NB4 (cell line): Measurements from ENCODE around the gene MMP24OS.

ENCODE experiments used
- DNase-seq: peaks from one replicate; pipeline ENCODE4 v3.0.0; 2010; ENCODE audit warnings: low read depth
- H3K4me3 ChIP-seq: one replicate; pipeline ENCODE4 v1.5.1; 2011; ENCODE audit warnings: mild to moderate bottlenecking, low read depth, low read length, moderate library complexity
- CTCF ChIP-seq: IDR thresholded peaks from one replicate; pipeline ENCODE4 v1.5.1; 2012; ENCODE audit warnings: low read depth, low read length
- MAX ChIP-seq: IDR thresholded peaks from 2 replicates; pipeline ENCODE4 v1.6.1; 2011; ENCODE audit warnings: low read depth, low read length
- MYC ChIP-seq: IDR thresholded peaks from 2 replicates; pipeline ENCODE4 v1.6.1; 2011; ENCODE audit warnings: low read depth, low read length
- POLR2A ChIP-seq: IDR thresholded peaks from 2 replicates; pipeline ENCODE4 v1.6.1; 2011; ENCODE audit warnings: mild to moderate bottlenecking; ENCODE audit not compliant: insufficient read length; ENCODE audit errors: extremely low read depth

The MMP24OS gene

DNA sequence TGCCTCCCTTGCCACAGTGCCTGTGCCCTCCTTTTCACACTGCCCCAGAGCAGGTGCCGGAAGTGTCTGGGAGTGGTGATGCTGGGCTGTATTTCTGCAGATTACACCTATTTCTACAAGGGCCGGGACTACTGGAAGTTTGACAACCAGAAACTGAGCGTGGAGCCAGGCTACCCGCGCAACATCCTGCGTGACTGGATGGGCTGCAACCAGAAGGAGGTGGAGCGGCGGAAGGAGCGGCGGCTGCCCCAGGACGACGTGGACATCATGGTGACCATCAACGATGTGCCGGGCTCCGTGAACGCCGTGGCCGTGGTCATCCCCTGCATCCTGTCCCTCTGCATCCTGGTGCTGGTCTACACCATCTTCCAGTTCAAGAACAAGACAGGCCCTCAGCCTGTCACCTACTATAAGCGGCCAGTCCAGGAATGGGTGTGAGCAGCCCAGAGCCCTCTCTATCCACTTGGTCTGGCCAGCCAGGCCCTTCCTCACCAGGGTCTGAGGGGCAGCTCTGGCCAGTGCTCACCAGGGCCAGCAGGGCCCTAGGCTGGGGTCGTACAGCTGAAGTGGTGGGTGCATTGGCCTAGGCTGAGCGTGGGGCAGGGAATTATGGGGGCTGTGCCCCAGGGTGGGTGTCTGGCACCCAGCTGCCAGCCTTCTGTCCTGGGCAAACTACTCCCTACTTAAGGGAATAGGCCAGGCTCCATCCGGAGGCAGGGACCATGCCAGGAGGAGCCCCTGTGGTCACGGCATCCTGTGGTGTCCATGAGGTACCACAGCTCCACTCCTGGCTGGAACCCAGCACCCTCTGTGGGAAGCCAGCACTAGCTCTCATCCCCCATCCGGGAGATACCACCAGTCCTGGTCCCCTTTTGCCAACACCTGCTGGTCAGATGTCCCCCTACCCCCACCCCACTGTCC, 3.5 kb downstream of the MMP24OS start:
- DNase-seq: no peak
- TF ChIP-seq CTCF (no peak), MAX (no peak), POLR2A (no peak), MYC (no peak)
- H3K4me3 ChIP-seq: no peak overlapping the region

GRCh38 chr20:35273449-35274171, 4.3 kb downstream of the MMP24OS start:
- no peak for DNase-seq
- H3K4me3 ChIP-seq: no peak overlapping the region
- no peak for TF ChIP-seq POLR2A
- TF ChIP-seq MYC: no peak
- TF ChIP-seq CTCF: no peak
- TF ChIP-seq MAX: no peak

GRCh38 chr20:35271904-35272303, 6.0 kb downstream of the MMP24OS start:
- TF ChIP-seq CTCF (no peak), MAX (no peak)
- no peak for DNase-seq
- H3K4me3 ChIP-seq: no peak overlapping the region

GRCh38 chr20:35271073-35271882, 6.6 kb downstream of the MMP24OS start:
- no peak for DNase-seq
- TF ChIP-seq MYC (no peak), MAX (no peak)
- H3K4me3 ChIP-seq: no peak overlapping the region

- H3K4me3 ChIP-seq: no peak overlapping the region
- TF ChIP-seq MAX: no peak
- no peak for TF ChIP-seq POLR2A
- TF ChIP-seq MYC: no peak
- no peak for DNase-seq
Observed at GRCh38 chr20:35270021-35270902, 7.7 kb downstream of the MMP24OS start.
